K562 (cell line): ENCODE data around the gene LRMDA. TPM values are rescaled to one million over a fixed set of nuclear protein-coding genes. Genes with fewer than 3 reads are reported as not detected.

Experiments used
- ATAC-seq: fragments of 200-7000 bp; cut with Tn5 transposase; 3 replicates; pipeline ENCODE4 v1.9.1; 2020; ENCODE audit warnings: moderate library complexity
- BruUV-seq: library from RNA; stranded (reverse); fragments of 400-500 nt; replicated peaks from 2 replicates; lab custom pipeline; 2021; lab: Mats Ljungman, UMichigan
- CTCF ChIA-PET: fragments of 300-600 bp; formaldehyde crosslinking; extraction: SDS; loops from one replicate; lab custom pipeline; 2021; ENCODE audit warnings: low intra/inter-chr PET ratio; lab: Yijun Ruan, JAX
- POLR2A ChIA-PET: fragments of 300-600, 350-650 bp; sonication (Branson Sonifier 250); formaldehyde crosslinking; extraction: SDS; loops from one replicate; lab custom pipeline; 2021; ENCODE audit warnings: antibody characterized with exemption, inconsistent platforms; lab: Yijun Ruan, JAX
- DNase-seq, 4 experiments: peaks; one replicate each; pipeline versions ENCODE4 v3.0.0 to v3.0.0-alpha.2; 2011 to 2018; ENCODE audit warnings: low spot score in 3 of 4, mixed read lengths in 3 of 4; ENCODE audit errors: extremely low read depth in 1 of 4
- FAIRE-seq: peaks from 2 replicates; lab custom pipeline; 2011; peaks lifted over from hg19 to GRCh38; lab: Jason Lieb, UNC
- H2AFZ ChIP-seq: 2 replicates; pipeline ENCODE4 v1.6.0; 2011; ENCODE audit warnings: low read depth, low read length, control low read depth, inconsistent platforms
- H3K27ac ChIP-seq: fragments of 200-600 bp; 3 replicates; pipeline ENCODE4 v1.8.0; 2011; ENCODE audit warnings: low read depth, mild to moderate bottlenecking, control low read depth, inconsistent platforms, low read length, moderate library complexity, mixed read lengths; ENCODE audit errors: extremely low read depth
- H3K27me3 ChIP-seq, 2 experiments: fragments of 300-600 bp in 1 of 2; 2 replicates in 1 of 2; 3 replicates in 1 of 2; pipeline versions ENCODE4 v1.6.0 to v1.8.0; 2011; ENCODE audit warnings: inconsistent platforms in 2 of 2, low read length in 2 of 2, mild to moderate bottlenecking in 1 of 2, mixed read lengths in 1 of 2, moderate library complexity in 1 of 2; ENCODE audit not compliant: control insufficient read depth in 2 of 2, insufficient read depth in 2 of 2
- H3K36me3 ChIP-seq: fragments of 300-600 bp; 3 replicates; pipeline ENCODE4 v1.8.0; 2011; ENCODE audit warnings: mild to moderate bottlenecking, low read length, inconsistent platforms; ENCODE audit not compliant: control insufficient read depth, insufficient read depth
- H3K4me1 ChIP-seq, 2 experiments: fragments of 200-600 bp in 1 of 2; replicated peaks in 1 of 2; 2 replicates in 1 of 2; 3 replicates in 1 of 2; pipeline versions ENCODE4 v1.5.1 to v1.8.0; 2011; ENCODE audit warnings: inconsistent platforms in 2 of 2, low read length in 2 of 2, mild to moderate bottlenecking in 1 of 2, mixed read lengths in 1 of 2, moderate library complexity in 1 of 2; ENCODE audit not compliant: control insufficient read depth in 2 of 2, insufficient read depth in 2 of 2
- H3K4me2 ChIP-seq: 2 replicates; pipeline ENCODE4 v1.6.1; 2011; ENCODE audit warnings: low read length, control low read depth, inconsistent platforms, mixed read lengths; ENCODE audit not compliant: insufficient read depth
- H3K4me3 ChIP-seq: fragments of 200-600 bp; sonication (generic), shearing (Covaris generic); 2 replicates; pipeline ENCODE4 v1.5.1; 2016; ENCODE audit warnings: control low read depth, inconsistent platforms
- H3K79me2 ChIP-seq: fragments of 200-600 bp; 3 replicates; pipeline ENCODE4 v1.8.0; 2011; ENCODE audit warnings: low read length, inconsistent platforms; ENCODE audit not compliant: control insufficient read depth, insufficient read depth
- H3K9ac ChIP-seq, 2 experiments: 2 replicates each; pipeline versions ENCODE4 v1.6.0 to v1.6.1; 2011; ENCODE audit warnings: low read depth in 2 of 2, low read length in 2 of 2, control low read depth in 1 of 2, inconsistent platforms in 1 of 2, mild to moderate bottlenecking in 1 of 2, mixed read lengths in 1 of 2; ENCODE audit not compliant: insufficient read depth in 1 of 2
- H3K9me1 ChIP-seq: one replicate; pipeline ENCODE4 v1.6.0; 2011; ENCODE audit warnings: inconsistent platforms, mild to moderate bottlenecking, low read length, moderate library complexity; ENCODE audit not compliant: control insufficient read depth, insufficient read depth
- H3K9me3 ChIP-seq: replicated peaks from 2 replicates; pipeline ENCODE4 v1.5.1; 2011; ENCODE audit warnings: low read depth, low read length, inconsistent platforms; ENCODE audit not compliant: control insufficient read depth, insufficient read depth
- H4K20me1 ChIP-seq: replicated peaks from 2 replicates; pipeline ENCODE4 v1.6.1; 2011; ENCODE audit warnings: low read length, inconsistent platforms, mixed read lengths; ENCODE audit not compliant: control insufficient read depth, insufficient read depth
- ADNP ChIP-seq: fragments of 200-800 bp; sonication (Bioruptor generic); IDR thresholded peaks from 2 replicates; pipeline ENCODE4 v1.6.1; 2016; ENCODE audit warnings: missing genetic modification characterization, missing compliant biosample characterization
- ARID4B ChIP-seq: sonication (generic); formaldehyde crosslinking; IDR thresholded peaks from 2 replicates; pipeline ENCODE4 v1.8.0; 2022; ENCODE audit warnings: mild to moderate bottlenecking, missing genetic modification reagents
- CBFA2T2 ChIP-seq: fragments of 450-650 bp; conservative IDR thresholded peaks from 2 replicates; pipeline ENCODE4 v1.6.1; 2017; ENCODE audit warnings: mild to moderate bottlenecking
- GTF3C2 ChIP-seq: IDR thresholded peaks from 3 replicates; pipeline ENCODE4 v1.6.1; 2011; ENCODE audit warnings: borderline replicate concordance, mild to moderate bottlenecking, moderate library complexity; ENCODE audit not compliant: insufficient read length; ENCODE audit errors: extremely low read depth
- KAT2B ChIP-seq: IDR thresholded peaks from one replicate; pipeline ENCODE4 v1.6.1; 2012; ENCODE audit warnings: low read depth, mild to moderate bottlenecking, control low read depth, inconsistent platforms, low read length, moderate library complexity
- PRMT5 ChIP-seq: sonication (generic); formaldehyde crosslinking; IDR thresholded peaks from 2 replicates; pipeline ENCODE4 v1.5.0; 2020; ENCODE audit warnings: missing genetic modification reagents
- RBM25 ChIP-seq: fragments of 200-400 bp; formaldehyde crosslinking; IDR thresholded peaks from 2 replicates; pipeline ENCODE4 v1.6.1; 2018; ENCODE audit warnings: low read length, low read depth, moderate library complexity; ENCODE audit not compliant: severe bottlenecking
- SMARCC2 ChIP-seq: fragments of 450-650 bp; IDR thresholded peaks from 2 replicates; pipeline ENCODE4 v1.6.1; 2017; ENCODE audit warnings: antibody characterized with exemption, moderate library complexity, mild to moderate bottlenecking, low read depth
- SUPT5H ChIP-seq: fragments of 450-650 bp; IDR thresholded peaks from 2 replicates; pipeline ENCODE4 v1.6.1; 2016
- WGBS: fragments of 100-300 bp; shearing (Covaris generic); methylation state at CpG from one replicate; pipeline ENCODE4 v1.1.6; 2016; ENCODE audit warnings: low coverage, mixed read lengths; ENCODE audit not compliant: insufficient coverage; ENCODE audit errors: missing lambda C conversion rate; 5-methylcytosine and 5-hydroxymethylcytosine counted together
- in situ Hi-C: fragments of 300-500 bp; cut with MboI; formaldehyde crosslinking; loops from 4 replicates; pipeline ENCODE4 v1.15.0; 2018; ENCODE audit warnings: inconsistent platforms, mixed read lengths
- intact Hi-C: fragments of 100-400 bp; cut with micrococcal nuclease; formaldehyde crosslinking; loops from 2 replicates; pipeline ENCODE4 v1.14.2; 2022
- polyA plus RNA-seq, 8 experiments: library from polyadenylated mRNA; depleted of rRNA in 4 of 8; stranded (reverse) in 5 of 8; unstranded in 3 of 8; fragments of >200 nt; fragmentation: Nextera tagmentation in 2 of 8; fragmentation: Illumina TruSeq in 1 of 8; extraction: Ambion mirVana in 2 of 8; extraction: Trizol in 1 of 8; gene quantifications; 2 replicates each; pipeline versions ENCODE4 v1.2.1 to v1.2.3, GENCODE V29; 2011 to 2014; ENCODE audit warnings: inconsistent platforms in 1 of 8, missing spikeins in 1 of 8
- total RNA-seq, 7 experiments: library from RNA; depleted of rRNA in 6 of 7; stranded (reverse); fragments of >200 nt in 6 of 7; fragmentation: Illumina TruSeq in 2 of 7; extraction: Trizol in 2 of 7; gene quantifications; 2 replicates each; pipeline versions ENCODE4 v1.2.1 to v1.2.3, GENCODE V29; 2011 to 2021; ENCODE audit warnings: low replicate concordance in 1 of 7

Gene LRMDA
- total and polyA plus RNA-seq, 9 of the 15 experiments (the other 6 are each of a cell fraction or from before 2014, with no cell fraction given) = 0.25 TPM; not detected in 8

GRCh38 chr10:75418712-75419111 is 12.7 kb upstream of the LRMDA start (continued):
- TF ChIP-seq ARID4B (CRISPR knock-in tag) = no peak
- no peak for TF ChIP-seq PRMT5 (CRISPR knock-in tag)
- TF ChIP-seq KAT2B = no peak
- TF ChIP-seq ADNP (tag) = no peak
- TF ChIP-seq CBFA2T2 = no peak
- no peak for TF ChIP-seq SMARCC2
- no peak for TF ChIP-seq SUPT5H
- TF ChIP-seq, all 486 proteins: peak for 0

- Histone ChIP-seq H3K9ac (no peak overlapping the region), H3K9me3 (no peaks in the 10 kb centered on the region), H3K36me3 (no peaks in the 10 kb centered on the region), H3K79me2 (no peaks in the 10 kb centered on the region), H3K4me1 (no peaks in the 10 kb centered on the region), H3K4me2 (no peak overlapping the region), H3K9me1 (no peaks in the 10 kb centered on the region), H2AFZ (no peak overlapping the region), H3K27me3 (peaks cover 8 to 30% of the 10 kb centered on the region in 2 experiments; a peak in 4 of 5 replicates), H3K4me3 (no peak overlapping the region), H4K20me1 (no peaks in the 10 kb centered on the region), H3K27ac (no peak overlapping the region)
- ChIA-PET POLR2A (interaction anchor here (0.7 kb wide), 1 partner anchor 11 kb away, joined by 4 read pairs; no protein-coding TSS in a partner anchor), CTCF (no interaction called here)
- DNase-seq = no peak
- FAIRE-seq = no peak
- TF ChIP-seq RBM25 (peak; percentile 29), GTF3C2 (no peak)
- intact Hi-C loops = no loop called here
- no peak for ATAC-seq
- BruUV-seq = no TSS peak
- WGBS = 1% methylated on average over 6 of the region's 6 CpGs
- in situ Hi-C loops = no loop called here
These were observed 8.5 kb upstream of the LRMDA start for GRCh38 chr10:75422913-75423312.
